ENCODE results near the gene RDM1. TPM values are rescaled to one million over a fixed set of nuclear protein-coding genes. Genes with fewer than 3 reads are reported as not detected.

Gene RDM1
- total RNA-seq, 2 donors from 2014 or later = not detected

DNA sequence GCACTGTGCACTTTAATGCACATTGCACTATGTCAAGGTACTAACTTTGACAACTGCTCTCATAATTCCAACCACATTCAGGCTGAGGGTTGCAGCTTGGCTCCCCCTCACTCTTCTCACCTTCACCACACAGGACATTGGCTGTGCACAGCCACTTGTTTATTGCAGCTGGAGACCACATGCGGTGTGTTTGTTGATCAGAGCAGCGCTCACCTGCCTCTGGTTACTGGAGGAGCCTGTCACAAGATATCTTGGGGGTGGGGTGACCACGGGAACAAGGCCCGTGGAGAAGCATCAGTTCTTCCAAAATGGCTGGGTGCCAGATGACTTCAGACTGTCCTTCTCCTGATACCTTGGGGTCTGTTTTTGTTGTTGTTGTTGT, 39.8 kb downstream of the RDM1 start:
- no peaks in the 10 kb centered on the region for H3K27me3 ChIP-seq
- no peak overlapping the region for H3K27ac ChIP-seq
- H3K36me3 ChIP-seq = no peaks in the 10 kb centered on the region
- TF ChIP-seq, protein P1, sequence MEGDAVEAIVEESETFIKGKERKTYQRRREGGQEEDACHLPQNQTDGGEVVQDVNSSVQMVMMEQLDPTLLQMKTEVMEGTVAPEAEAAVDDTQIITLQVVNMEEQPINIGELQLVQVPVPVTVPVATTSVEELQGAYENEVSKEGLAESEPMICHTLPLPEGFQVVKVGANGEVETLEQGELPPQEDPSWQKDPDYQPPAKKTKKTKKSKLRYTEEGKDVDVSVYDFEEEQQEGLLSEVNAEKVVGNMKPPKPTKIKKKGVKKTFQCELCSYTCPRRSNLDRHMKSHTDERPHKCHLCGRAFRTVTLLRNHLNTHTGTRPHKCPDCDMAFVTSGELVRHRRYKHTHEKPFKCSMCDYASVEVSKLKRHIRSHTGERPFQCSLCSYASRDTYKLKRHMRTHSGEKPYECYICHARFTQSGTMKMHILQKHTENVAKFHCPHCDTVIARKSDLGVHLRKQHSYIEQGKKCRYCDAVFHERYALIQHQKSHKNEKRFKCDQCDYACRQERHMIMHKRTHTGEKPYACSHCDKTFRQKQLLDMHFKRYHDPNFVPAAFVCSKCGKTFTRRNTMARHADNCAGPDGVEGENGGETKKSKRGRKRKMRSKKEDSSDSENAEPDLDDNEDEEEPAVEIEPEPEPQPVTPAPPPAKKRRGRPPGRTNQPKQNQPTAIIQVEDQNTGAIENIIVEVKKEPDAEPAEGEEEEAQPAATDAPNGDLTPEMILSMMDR (IDR thresholded peaks at IDR 0.05) = no peak
- no peak for DNase-seq (ENCODE audit: low spot score)
- H3K9me3 ChIP-seq = no peaks in the 10 kb centered on the region
- peaks cover 0 to 9% of the 10 kb centered on the region in 2 donors for H3K4me1 ChIP-seq
- H3K4me3 ChIP-seq = no peak overlapping the region

DNA sequence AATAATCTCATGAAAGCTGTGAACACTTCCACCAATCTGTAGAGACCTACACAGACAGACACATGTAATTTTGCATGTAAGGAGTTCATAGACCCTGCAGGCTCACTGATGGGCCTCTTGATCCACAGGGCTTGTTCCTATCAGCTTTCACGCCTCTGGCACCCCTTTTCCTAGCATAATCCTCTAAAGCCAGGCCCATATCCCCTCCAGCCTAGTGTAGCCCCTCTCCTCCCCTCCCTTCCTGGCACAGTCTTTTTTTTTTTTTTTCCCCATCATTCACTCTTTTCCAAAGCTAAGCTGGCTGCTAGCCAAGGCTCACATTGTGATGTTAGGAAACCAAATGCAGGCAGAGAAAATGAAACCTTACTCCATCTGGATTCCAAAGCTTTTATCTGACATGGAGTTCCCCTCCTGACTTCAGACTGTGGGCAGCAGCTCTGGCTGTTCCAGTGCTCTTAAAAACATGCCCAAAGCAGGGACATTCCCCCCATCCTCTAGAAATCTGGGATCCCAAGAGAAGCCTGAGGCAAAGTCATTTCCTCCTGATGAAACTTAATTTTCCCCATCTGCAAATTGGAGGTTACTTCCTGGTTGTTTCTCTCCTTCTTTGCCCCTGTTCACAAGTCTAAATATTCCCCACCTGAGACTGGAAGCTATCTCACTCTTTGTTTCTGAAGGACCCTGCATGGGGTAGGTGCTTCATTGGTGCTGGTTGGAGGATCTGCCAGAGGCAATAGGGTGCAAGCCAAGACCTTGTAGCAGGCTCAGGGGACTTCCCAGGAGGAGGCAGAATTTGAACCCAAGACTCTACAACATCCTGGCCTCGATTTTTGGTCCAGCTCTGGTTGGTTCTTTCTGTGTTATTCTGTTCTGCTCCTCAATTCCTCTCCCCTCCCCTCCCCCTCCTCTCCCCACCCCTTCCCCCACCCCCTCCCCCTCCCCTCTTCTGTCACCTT, 40.5 kb downstream of the RDM1 start:
- H3K4me3 ChIP-seq = no peak overlapping the region
- peaks cover 0 to 9% of the 10 kb centered on the region in 2 donors for H3K4me1 ChIP-seq
- DNase-seq (ENCODE audit: low spot score) = no peak
- H3K9me3 ChIP-seq = no peaks in the 10 kb centered on the region
- TF ChIP-seq, protein P1 (IDR thresholded peaks at IDR 0.05) = no peak
- no peaks in the 10 kb centered on the region for H3K27me3 ChIP-seq
- no peak overlapping the region for H3K27ac ChIP-seq
- no peaks in the 10 kb centered on the region for H3K36me3 ChIP-seq

DNA sequence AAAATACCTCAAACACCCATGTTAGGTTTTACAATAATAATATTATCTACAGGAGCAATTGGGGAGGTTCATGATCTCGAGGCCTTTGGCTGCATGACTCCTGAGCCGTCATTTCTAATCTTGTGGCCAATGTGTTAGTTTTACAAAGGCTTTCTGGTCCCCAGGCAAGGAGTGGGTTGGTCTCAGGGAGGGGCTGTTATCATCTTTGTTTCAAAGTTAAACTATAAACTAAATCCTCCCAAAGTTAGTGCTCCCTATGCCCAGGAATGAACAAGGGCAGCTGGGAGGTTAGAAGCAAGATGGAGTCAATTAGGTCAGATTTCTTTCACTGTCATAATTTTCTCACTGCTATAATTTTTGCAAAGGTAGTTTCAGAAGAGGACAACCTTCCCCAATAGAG, 41.3 kb downstream of the RDM1 start:
- no peaks in the 10 kb centered on the region for H3K36me3 ChIP-seq
- TF ChIP-seq, protein P1 (IDR thresholded peaks at IDR 0.05) = no peak
- H3K4me1 ChIP-seq = peaks cover 0 to 9% of the 10 kb centered on the region in 2 donors
- no peak for DNase-seq (ENCODE audit: low spot score)
- no peaks in the 10 kb centered on the region for H3K27me3 ChIP-seq
- no peak overlapping the region for H3K27ac ChIP-seq
- no peaks in the 10 kb centered on the region for H3K9me3 ChIP-seq
- no peak overlapping the region for H3K4me3 ChIP-seq

DNA sequence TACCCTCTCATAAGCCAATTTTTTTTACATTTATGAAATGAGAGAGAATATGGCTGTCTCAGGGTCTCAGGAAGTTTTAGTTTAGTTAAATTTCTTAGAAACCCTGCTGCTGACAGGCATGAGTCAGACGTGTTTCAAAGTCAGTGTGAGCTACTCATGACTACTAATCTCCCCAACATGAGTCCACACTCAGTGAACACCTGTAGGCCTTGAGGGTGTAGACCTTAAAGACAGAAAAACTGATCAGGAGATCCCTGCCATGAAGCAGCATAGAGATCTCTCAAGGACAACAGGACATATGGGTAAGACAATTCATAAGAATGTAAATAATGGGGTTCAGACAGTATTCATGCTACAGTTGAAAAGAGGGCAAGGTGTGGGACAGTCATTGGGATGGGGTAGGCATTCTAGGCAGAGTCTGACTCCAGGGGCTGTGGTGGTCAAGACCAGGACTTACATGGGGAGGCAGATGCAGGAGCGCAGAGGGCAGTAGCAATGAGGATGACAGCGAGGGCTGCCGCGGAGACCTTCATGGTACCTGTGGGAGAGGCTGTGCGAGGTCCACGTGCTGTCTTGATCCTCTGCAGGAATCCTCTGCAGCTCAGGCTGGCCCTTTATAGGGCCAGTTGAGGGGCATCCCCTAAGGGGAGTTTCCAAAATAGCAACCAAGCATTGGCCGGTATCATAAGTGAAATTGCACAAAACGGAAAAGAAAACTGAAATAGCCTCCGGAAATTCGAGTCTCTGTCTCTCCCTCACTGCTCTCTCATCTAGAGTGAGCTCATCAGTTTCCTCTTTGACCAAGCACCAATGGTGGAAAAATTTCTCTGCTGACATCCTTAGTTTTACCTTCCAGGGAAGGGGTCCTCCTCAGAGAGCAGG, 50.6 kb downstream of the RDM1 start, which contains the start of gene CCL5:
TSS of gene CCL5 (minus strand) at position 588 of the 882 bp plus-strand sequence.
- Histone ChIP-seq H3K36me3 (no peaks in the 10 kb centered on the region), H3K27ac (no peak within 1 kb of the TSS), H3K27me3 (no peaks in the 10 kb centered on the region), H3K4me1 (no peaks in the 10 kb centered on the region), H3K4me3 (no peak within 1 kb of the TSS), H3K9me3 (no peaks in the 10 kb centered on the region)
- DNase-seq (ENCODE audit: low spot score) = no peak
- TF ChIP-seq, protein P1 (IDR thresholded peaks at IDR 0.05) = no peak

DNA sequence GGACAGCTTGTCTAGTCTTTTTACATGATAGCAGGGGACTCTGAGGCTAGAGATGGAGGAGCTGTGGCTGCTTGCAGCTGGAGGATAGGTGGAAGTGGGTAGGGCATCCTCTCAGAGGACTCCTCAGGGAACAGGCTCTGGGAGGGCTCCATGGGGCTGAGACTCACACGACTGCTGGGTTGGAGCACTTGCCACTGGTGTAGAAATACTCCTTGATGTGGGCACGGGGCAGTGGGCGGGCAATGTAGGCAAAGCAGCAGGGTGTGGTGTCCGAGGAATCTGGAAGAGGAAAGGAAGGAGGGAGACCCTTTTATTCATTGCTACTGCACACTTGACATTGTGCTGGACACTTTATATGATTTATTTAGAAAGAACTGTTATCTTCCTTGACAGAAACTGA, 52.2 kb downstream of the RDM1 start:
- H3K36me3 ChIP-seq = no peaks in the 10 kb centered on the region
- H3K27ac ChIP-seq = no peak overlapping the region

More for the DNA sequence above, 52.2 kb downstream of the RDM1 start:
- H3K27me3 ChIP-seq = no peaks in the 10 kb centered on the region
- TF ChIP-seq, protein P1 (IDR thresholded peaks at IDR 0.05) = no peak
- no peak for DNase-seq (ENCODE audit: low spot score)
- H3K4me1 ChIP-seq = no peaks in the 10 kb centered on the region
- no peaks in the 10 kb centered on the region for H3K9me3 ChIP-seq
- H3K4me3 ChIP-seq = no peak overlapping the region
